GM23338 (cell line): ENCODE results near the gene PTPN20. TPM values are rescaled to one million over a fixed set of nuclear protein-coding genes. Genes with fewer than 3 reads are reported as not detected.
"Not testable (repeated sequence)": the region's sequence is repeated elsewhere in the genome, so short reads cannot be mapped to it uniquely, and the experiment has no call there.

Experiments used
- ATAC-seq: fragments of 200-7000 bp; cut with Tn5 transposase; 3 replicates; pipeline ENCODE4 v1.9.1; 2020
- DNase-seq: peaks from one replicate; pipeline ENCODE4 v3.0.0-alpha.2; 2015; ENCODE audit warnings: low spot score
- H2AFZ ChIP-seq: fragments of 200-600 bp; sonication (generic); 2 replicates; pipeline ENCODE4 v1.8.0; 2016; ENCODE audit warnings: antibody characterized with exemption, mild to moderate bottlenecking, moderate library complexity
- H3F3A ChIP-seq: fragments of 200-600 bp; sonication (generic); replicated peaks from 2 replicates; pipeline ENCODE4 v1.8.0; 2017; ENCODE audit warnings: antibody characterized with exemption, mixed run types, low read depth
- H3K27ac ChIP-seq: fragments of 200-600 bp; sonication (generic); 2 replicates; pipeline ENCODE4 v1.6.1; 2016; ENCODE audit warnings: low read depth
- H3K27me3 ChIP-seq: fragments of 200-600 bp; sonication (generic); 2 replicates; pipeline ENCODE4 v1.8.0; 2016; ENCODE audit warnings: mild to moderate bottlenecking, mixed run types, moderate library complexity; ENCODE audit not compliant: insufficient read depth
- H3K36me3 ChIP-seq: fragments of 200-600 bp; sonication (generic); 2 replicates; pipeline ENCODE4 v1.8.0; 2016; ENCODE audit warnings: mild to moderate bottlenecking; ENCODE audit not compliant: insufficient read depth
- H3K4me1 ChIP-seq: fragments of 200-600 bp; sonication (generic); 2 replicates; pipeline ENCODE4 v1.8.0; 2016; ENCODE audit warnings: mild to moderate bottlenecking, moderate library complexity; ENCODE audit not compliant: insufficient read depth
- H3K4me2 ChIP-seq: fragments of 200-600 bp; sonication (generic); 2 replicates; pipeline ENCODE4 v1.7.1; 2017; ENCODE audit warnings: mixed run types
- H3K4me3 ChIP-seq: fragments of 200-600 bp; sonication (generic); 2 replicates; pipeline ENCODE4 v1.6.1; 2016; ENCODE audit warnings: mixed run types
- H3K79me2 ChIP-seq: fragments of 200-600 bp; sonication (generic); replicated peaks from 2 replicates; pipeline ENCODE4 v1.8.0; 2017; ENCODE audit warnings: mild to moderate bottlenecking; ENCODE audit not compliant: insufficient read depth
- H3K9me2 ChIP-seq: fragments of 200-600 bp; sonication (generic); 2 replicates; pipeline ENCODE4 v1.8.0; 2017; ENCODE audit not compliant: insufficient read depth
- H4K20me1 ChIP-seq: fragments of 200-600 bp; sonication (generic); replicated peaks from 2 replicates; pipeline ENCODE4 v1.8.0; 2017; ENCODE audit warnings: mild to moderate bottlenecking; ENCODE audit not compliant: insufficient read depth
- H3K27ac Mint-ChIP-seq: 2 replicates; pipeline ENCODE4 v1.8.0; 2020; ENCODE audit warnings: inconsistent platforms, mild to moderate bottlenecking, moderate library complexity, mixed read lengths
- H3K27me3 Mint-ChIP-seq: 3 replicates; pipeline ENCODE4 v1.8.0; 2022; ENCODE audit warnings: low read depth, mild to moderate bottlenecking, moderate library complexity, mixed read lengths, inconsistent platforms; ENCODE audit not compliant: insufficient read depth, poor library complexity
- H3K36me3 Mint-ChIP-seq: 3 replicates; pipeline ENCODE4 v1.8.0; 2021; ENCODE audit warnings: low read depth, mild to moderate bottlenecking, inconsistent platforms, moderate library complexity, mixed read lengths
- H3K4me1 Mint-ChIP-seq: 3 replicates; pipeline ENCODE4 v1.8.0; 2020; ENCODE audit warnings: mild to moderate bottlenecking, inconsistent platforms, mixed read lengths
- H3K4me3 Mint-ChIP-seq: 3 replicates; pipeline ENCODE4 v1.8.0; 2021; ENCODE audit warnings: moderate library complexity, mild to moderate bottlenecking, inconsistent platforms, mixed read lengths
- H3K9me3 Mint-ChIP-seq: 3 replicates; pipeline ENCODE4 v1.8.0; 2020; ENCODE audit warnings: moderate library complexity, mild to moderate bottlenecking, inconsistent platforms, mixed read lengths
- ZNF114 ChIP-seq: fragments of 250-450 bp; sonication (Bioruptor Pico); IDR thresholded peaks from 2 replicates; pipeline ENCODE4 v1.5.0; 2020; ENCODE audit warnings: mild to moderate bottlenecking, moderate library complexity
- ZNF331 ChIP-seq: fragments of 250-450 bp; sonication (Bioruptor Pico); IDR thresholded peaks from 2 replicates; pipeline ENCODE4 v1.5.0; 2020; ENCODE audit warnings: low read depth, mild to moderate bottlenecking, moderate library complexity
- polyA plus RNA-seq: library from polyadenylated mRNA; unstranded; fragments of >200 nt; fragmentation: Nextera tagmentation; extraction: Ambion mirVana; gene quantifications from 2 replicates; pipeline ENCODE4 v1.2.1, GENCODE V29; 2016
- total RNA-seq: library from RNA; depleted of rRNA; stranded (reverse); fragments of >200 nt; shearing (Covaris generic); gene quantifications from 2 replicates; pipeline ENCODE4 v1.2.3, GENCODE V29; 2014
- TF ChIP-seq, protein P1 (sequence below), 2 experiments: fragments of 200-600 bp in 1 of 2; sonication (generic) in 1 of 2; conservative IDR thresholded peaks; 2 replicates each; pipeline versions ENCODE4 v1.5.1 to v1.6.1; 2016 to 2017; ENCODE audit warnings: antibody characterized with exemption in 2 of 2, low read depth in 2 of 2, mild to moderate bottlenecking in 2 of 2, moderate library complexity in 1 of 2

The PTPN20 gene
- total and polyA plus RNA-seq, 2 experiments from 2014 or later: 0.13 TPM; not detected in 1

GRCh38 chr10:46987233-46987924 is 76.2 kb downstream of the PTPN20 start:
- not testable (repeated sequence) for H3F3A ChIP-seq, H3K9me3 Mint-ChIP-seq, H3K4me3 ChIP-seq, H3K4me1 ChIP-seq, DNase-seq, H3K4me1 Mint-ChIP-seq, H3K27me3 Mint-ChIP-seq, H3K36me3 ChIP-seq, H3K36me3 Mint-ChIP-seq, H3K9me2 ChIP-seq, H4K20me1 ChIP-seq, H3K27ac ChIP-seq, H3K79me2 ChIP-seq, H2AFZ ChIP-seq, H3K27me3 ChIP-seq, H3K4me3 Mint-ChIP-seq, H3K27ac Mint-ChIP-seq, H3K4me2 ChIP-seq
- peak; percentile 97 for ATAC-seq

DNA sequence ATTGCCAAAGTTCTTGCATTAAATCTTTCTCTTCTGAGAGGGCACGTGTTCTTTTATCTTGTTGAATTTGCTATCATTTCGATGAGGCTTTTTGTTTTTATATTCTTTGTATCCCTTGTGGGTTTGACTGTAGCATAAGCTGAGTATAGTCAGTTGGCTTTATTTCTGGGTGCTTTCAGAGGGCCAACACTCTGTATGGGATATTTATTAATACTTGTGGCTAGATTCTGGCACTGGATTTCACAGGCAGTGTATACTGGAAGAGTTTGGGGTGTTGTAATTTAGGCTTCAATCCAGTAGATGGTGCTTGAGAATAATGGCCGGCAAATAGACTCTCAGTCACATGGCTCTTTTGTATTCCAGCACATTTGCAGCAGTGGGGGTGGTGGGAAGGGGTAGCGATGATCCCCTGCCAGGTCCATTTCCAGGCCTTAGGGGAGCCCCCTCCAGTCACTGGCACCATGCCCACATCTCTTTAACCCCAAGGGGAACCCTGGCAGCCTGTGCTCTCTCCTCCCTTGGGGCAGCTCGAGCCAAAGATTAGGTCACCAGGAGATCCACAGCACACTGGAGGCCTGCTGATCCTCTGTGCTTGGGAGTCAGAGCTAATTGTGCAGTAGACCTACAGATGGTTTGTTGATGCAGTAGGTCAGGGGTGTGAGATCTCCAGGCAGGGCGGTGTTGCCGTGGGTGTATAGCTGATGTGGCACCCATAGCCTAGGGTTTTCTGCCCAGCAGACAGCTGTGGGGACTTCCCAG is 81.8 kb downstream of the PTPN20 start:
- no peak overlapping the region for H3K4me2 ChIP-seq
- H3K27me3 ChIP-seq: no peaks in the 10 kb centered on the region
- Mint-ChIP-seq H3K4me1 (peaks cover 13% of the 10 kb centered on the region; the same call in 2 of the 3 replicates), H3K27ac (no peak overlapping the region), H3K36me3 (no peaks in the 10 kb centered on the region), H3K27me3 (peaks cover 6% of the 10 kb centered on the region), H3K4me3 (no peak overlapping the region), H3K9me3 (peaks cover 9% of the 10 kb centered on the region)
- DNase-seq: peak; percentile 68
- no peaks in the 10 kb centered on the region; the same call in 1 of the 2 replicates for H3K9me2 ChIP-seq
- TF ChIP-seq, protein P1, sequence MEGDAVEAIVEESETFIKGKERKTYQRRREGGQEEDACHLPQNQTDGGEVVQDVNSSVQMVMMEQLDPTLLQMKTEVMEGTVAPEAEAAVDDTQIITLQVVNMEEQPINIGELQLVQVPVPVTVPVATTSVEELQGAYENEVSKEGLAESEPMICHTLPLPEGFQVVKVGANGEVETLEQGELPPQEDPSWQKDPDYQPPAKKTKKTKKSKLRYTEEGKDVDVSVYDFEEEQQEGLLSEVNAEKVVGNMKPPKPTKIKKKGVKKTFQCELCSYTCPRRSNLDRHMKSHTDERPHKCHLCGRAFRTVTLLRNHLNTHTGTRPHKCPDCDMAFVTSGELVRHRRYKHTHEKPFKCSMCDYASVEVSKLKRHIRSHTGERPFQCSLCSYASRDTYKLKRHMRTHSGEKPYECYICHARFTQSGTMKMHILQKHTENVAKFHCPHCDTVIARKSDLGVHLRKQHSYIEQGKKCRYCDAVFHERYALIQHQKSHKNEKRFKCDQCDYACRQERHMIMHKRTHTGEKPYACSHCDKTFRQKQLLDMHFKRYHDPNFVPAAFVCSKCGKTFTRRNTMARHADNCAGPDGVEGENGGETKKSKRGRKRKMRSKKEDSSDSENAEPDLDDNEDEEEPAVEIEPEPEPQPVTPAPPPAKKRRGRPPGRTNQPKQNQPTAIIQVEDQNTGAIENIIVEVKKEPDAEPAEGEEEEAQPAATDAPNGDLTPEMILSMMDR (conservative IDR thresholded peaks at IDR 0.05; ENCODE audit: low read depth in 2 of 2): peak; percentile 52 to 54
- no peak for TF ChIP-seq ZNF331 (CRISPR knock-in tag)
- H3K36me3 ChIP-seq: no peaks in the 10 kb centered on the region
- H3F3A ChIP-seq: no peaks in the 10 kb centered on the region
- H3K4me1 ChIP-seq: peaks cover 13% of the 10 kb centered on the region; the same call in 1 of the 2 replicates
- H3K4me3 ChIP-seq: no peak overlapping the region
- no peak overlapping the region for H3K27ac ChIP-seq
- ATAC-seq: peak; percentile 94
- no peaks in the 10 kb centered on the region for H3K79me2 ChIP-seq
- H2AFZ ChIP-seq: peak overlapping the region; percentile 99
- no peaks in the 10 kb centered on the region for H4K20me1 ChIP-seq

- H4K20me1 ChIP-seq: no peaks in the 10 kb centered on the region
- no peak overlapping the region for H3K4me2 ChIP-seq
- Mint-ChIP-seq H3K4me3 (no peak overlapping the region), H3K27me3 (peaks cover 6% of the 10 kb centered on the region), H3K9me3 (peaks cover 9% of the 10 kb centered on the region), H3K4me1 (peaks cover 13% of the 10 kb centered on the region; the same call in 2 of the 3 replicates), H3K27ac (no peak overlapping the region), H3K36me3 (no peaks in the 10 kb centered on the region)
- TF ChIP-seq, protein P1 (conservative IDR thresholded peaks at IDR 0.05; ENCODE audit: low read depth in 2 of 2): peak; percentile 56 to 58
- TF ChIP-seq ZNF114: no peak
- no peaks in the 10 kb centered on the region for H3F3A ChIP-seq
- H3K36me3 ChIP-seq: no peaks in the 10 kb centered on the region
- no peaks in the 10 kb centered on the region for H3K79me2 ChIP-seq
- peak; percentile 79 for ATAC-seq
- peak overlapping the region; percentile 19; the same call in 1 of the 2 replicates for H2AFZ ChIP-seq
- H3K4me1 ChIP-seq: peaks cover 13% of the 10 kb centered on the region; the same call in 1 of the 2 replicates
- H3K9me2 ChIP-seq: no peaks in the 10 kb centered on the region; the same call in 1 of the 2 replicates
- H3K4me3 ChIP-seq: no peak overlapping the region
- DNase-seq: peak; percentile 62
- no peak overlapping the region for H3K27ac ChIP-seq
- H3K27me3 ChIP-seq: no peaks in the 10 kb centered on the region
Observed at GRCh38 chr10:46995234-46995633, 84.0 kb downstream of the PTPN20 start.
